ENCODE data around the gene NEK11.
"Not testable (repeated sequence)": the region's sequence is repeated elsewhere in the genome, so short reads cannot be mapped to it uniquely, and the experiment has no call there.

The NEK11 gene

GRCh38 chr3:131026321-131027151 is at the start of gene NEK11, which contains the start of gene ASTE1:
Gene NEK11, plus strand, starts transcription at chr3:131026877. Its CDS starts 2,832 bp downstream, at chr3:131029709.
Gene ASTE1, minus strand, starts transcription at chr3:131026825. Its CDS starts 1,519 bp downstream, at chr3:131025306.
- peak; percentile 90 for DNase-seq

DNA sequence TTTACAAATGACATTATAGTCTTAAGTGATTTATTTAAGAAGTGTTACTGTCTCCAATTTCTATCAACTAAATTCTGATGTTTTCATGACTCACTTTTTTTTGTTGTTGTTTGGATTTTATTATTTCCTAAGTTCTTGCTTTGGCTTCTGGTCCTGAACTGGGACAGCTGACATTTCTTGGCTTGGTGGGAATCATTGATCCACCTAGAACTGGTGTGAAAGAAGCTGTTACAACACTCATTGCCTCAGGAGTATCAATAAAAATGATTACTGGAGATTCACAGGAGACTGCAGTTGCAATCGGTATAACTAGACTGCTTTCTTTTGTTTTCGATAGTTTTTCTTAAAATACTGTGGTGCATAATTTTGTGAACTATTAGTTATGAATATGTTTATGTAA is 47.6 kb upstream of the NEK11 start:
- DNase-seq, result no peak

GRCh38 chr3:130981469-130981868 is 45.2 kb upstream of the NEK11 start:
- no peak for DNase-seq

DNA sequence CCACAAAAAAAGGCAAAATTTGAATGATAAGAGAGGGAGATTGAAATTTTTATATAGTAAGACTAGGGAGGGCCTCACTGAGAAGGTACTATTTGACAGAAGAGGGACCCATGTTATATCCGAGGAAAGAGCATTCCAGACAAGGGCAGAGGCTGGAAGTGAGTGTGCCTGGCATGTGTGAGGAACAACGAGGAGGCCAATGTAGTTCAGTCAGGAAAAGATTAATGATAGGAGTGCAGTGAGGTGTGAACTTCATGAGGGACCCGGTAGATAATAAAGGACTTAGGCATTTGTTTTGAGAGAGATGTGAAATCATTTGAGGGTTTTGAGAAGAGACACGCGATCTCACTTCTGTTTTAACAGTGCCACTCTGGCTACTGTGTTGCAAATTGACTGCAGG is 36.4 kb upstream of the NEK11 start:
- no peak for DNase-seq

- no peak for DNase-seq
Observed at GRCh38 chr3:130991126-130991525, 35.6 kb upstream of the NEK11 start.

DNA sequence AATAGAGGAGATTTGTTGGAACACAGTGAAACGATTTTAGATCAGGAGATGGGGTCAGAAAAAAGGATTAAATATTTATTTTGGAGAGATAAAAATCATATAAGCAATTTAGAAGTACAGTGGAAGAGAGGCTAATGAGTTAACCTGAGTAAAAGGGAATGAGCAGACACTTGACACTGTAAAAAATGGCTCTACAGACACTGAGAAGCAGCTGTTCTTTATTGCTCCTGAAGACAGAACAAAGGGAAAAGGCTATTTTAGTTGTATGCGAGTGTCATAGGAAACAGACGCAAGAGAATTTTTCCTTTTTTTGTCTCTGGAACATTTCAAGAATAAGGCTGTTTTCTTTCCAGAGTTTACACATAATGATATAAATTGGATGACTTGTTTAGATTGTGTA is 34.3 kb upstream of the NEK11 start:
- no peak for DNase-seq

- DNase-seq, result no peak
Observed at GRCh38 chr3:130997289-130997688, 29.4 kb upstream of the NEK11 start.

DNA sequence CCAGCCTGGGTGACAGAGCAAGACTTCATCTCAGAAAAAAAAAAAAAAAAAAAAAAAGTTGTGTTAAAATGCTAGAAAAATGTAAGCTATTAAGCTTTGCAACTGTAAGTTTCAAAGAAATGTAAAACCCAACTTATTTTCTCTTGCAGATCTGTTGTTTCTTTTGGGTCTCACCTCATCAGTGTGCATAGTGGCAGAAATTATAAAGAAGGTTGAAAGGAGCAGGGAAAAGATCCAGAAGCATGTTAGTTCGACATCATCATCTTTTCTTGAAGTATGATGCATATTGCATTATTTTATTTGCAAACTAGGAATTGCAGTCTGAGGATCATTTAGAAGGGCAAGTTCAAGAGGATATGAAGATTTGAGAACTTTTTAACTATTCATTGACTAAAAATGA is 25.6 kb upstream of the NEK11 start:
- DNase-seq, result no peak

DNA sequence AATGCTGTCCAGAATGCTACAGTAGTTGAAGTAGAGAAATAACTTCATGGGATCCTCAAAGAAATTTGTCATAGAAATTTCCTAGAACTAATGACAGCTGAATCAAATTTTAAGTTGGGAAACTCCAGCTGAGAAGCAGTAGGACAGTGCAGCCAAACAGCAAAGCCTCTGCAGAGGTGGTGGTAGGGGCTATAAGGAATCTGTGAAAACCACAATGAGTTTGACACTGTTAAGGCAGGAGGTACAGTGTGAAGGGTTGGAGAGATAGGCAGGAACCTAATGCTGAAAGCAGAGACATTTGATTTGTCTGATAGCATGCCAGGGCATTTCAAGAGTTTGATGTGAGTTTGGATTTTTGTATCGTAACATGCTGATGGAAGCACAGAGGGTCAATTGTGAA is 22.1 kb upstream of the NEK11 start:
- no peak for DNase-seq

DNA sequence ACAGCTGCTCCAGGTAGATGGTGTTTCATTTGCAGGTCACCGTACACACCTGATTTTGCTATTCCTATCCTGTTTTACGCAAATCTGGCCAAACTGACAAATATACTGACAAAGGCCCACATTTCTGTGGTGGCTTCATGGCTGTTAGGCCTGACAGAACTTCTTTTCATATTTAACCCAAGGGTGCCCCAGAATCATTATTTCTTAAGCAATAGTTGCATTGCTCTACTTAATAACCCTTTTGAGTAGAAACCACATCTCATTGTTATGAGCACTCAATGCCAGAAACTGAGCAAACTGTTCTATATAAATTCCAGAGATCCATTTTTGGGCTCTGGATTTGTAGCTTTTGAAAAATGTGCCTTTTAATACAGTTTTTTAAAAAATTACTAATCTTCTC is 19.4 kb upstream of the NEK11 start:
- DNase-seq, result no peak

- DNase-seq, result no peak
Observed at GRCh38 chr3:131007782-131008181, 18.9 kb upstream of the NEK11 start.

DNA sequence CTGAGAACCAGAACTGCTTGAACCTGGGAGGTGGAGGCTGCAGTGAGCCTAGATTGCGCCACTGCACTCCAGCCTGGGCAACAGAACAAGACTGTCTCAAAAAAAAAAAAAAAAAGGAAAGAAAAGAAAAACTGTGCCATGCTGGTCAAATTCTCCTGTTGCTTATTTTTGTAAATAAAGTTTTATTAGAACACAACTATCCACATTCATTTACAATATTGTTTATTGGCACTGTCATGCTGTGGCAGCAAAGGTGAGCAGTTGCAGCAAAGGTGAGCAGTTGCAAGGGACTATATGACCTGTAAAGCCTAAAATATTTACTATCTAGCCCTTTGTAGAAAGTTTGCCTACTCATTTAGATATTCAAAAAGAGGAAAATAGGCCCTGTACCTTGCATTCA is 18.4 kb upstream of the NEK11 start:
- DNase-seq, result no peak

GRCh38 chr3:131009698-131010097 is 17.0 kb upstream of the NEK11 start:
- no peak for DNase-seq

DNA sequence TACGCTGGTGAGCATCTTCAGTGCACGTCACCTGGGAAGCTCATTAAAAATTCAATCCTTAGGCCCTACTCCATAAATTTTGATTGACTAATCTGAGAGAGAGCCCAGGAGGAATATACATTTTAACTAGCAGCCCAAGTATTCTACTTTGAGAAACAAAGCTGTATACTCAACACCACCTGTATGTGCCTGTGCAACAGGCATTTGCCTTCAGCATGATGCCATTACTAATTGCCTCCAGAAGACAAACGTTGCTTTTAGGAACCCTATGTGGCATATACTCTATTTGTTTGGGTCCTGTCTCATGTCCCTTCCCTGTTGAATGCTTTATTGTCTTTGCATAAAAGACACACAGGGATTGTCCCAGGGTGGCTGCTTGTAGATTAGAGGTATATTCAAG is 7.7 kb upstream of the NEK11 start:
- DNase-seq, result no peak

DNA sequence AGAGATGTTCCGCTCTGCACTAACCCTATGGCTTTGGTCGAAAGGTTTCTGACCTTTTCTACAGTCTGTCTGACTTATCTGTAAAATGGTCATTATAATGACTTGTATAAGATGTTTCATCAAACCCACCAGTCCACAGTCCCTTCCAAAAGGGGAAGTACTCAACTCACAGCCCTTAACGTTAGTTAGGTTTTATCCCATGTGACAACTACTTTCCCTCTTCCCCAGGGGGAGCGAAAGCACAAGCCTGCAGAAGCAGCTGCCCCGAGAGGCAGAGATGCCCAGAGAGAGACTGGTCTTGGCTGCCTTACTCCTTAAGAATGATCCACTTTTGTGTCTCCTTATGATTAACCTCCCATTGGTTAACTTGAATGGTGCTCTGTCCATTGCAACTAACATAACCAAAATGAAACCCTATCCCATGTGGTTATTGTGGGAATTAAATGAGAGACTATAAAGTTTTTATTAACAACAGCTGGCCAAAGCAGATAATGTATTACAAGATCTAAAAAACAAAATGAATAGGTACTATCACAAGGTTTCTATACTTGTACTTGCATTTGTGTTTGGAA is 6.5 kb upstream of the NEK11 start:
- no peak for DNase-seq

DNA sequence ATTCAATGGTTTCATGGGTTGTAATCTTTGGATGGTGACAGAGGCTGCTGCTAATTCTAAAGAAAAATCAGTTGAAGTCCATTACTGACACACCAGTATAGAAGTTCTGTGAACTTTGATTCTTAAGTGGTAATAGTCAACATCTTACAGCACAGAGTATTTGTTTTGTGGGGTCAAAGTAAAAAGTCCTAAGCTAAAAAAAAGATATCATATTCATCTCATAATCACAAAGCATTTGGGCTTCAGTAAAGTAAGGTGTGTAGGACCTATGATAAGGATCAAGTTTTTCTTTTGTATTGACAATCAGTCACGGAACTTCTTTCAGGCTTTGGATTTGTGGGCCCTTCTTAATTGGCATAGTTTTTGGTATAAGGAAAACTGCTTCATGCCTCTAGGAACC is 1.1 kb upstream of the NEK11 start:
- DNase-seq, result no peak

DNA sequence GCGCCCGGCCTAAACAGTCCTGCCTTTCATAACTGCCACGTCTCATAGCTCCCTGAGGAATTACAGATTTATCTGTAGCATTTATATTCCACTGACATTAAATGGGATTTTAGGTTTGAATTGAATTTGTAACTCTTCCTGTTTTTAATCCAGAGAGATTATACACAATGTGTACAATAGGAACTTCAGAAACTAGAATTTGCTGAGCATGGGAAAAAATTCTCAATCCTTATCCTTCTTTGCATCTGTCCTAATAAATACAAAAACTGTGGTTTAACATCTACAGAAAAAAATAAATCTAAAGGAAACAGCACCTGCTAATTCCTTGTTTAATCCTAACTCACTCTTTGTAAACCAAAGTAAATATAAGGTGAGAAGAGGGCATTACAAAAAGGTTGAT is 2.2 kb downstream of the NEK11 start:
- no peak for DNase-seq

- DNase-seq, result no peak
Observed at GRCh38 chr3:131031660-131032059, 5.0 kb downstream of the NEK11 start.

GRCh38 chr3:131033480-131034080 is 6.9 kb downstream of the NEK11 start:
- DNase-seq, result no peak

DNA sequence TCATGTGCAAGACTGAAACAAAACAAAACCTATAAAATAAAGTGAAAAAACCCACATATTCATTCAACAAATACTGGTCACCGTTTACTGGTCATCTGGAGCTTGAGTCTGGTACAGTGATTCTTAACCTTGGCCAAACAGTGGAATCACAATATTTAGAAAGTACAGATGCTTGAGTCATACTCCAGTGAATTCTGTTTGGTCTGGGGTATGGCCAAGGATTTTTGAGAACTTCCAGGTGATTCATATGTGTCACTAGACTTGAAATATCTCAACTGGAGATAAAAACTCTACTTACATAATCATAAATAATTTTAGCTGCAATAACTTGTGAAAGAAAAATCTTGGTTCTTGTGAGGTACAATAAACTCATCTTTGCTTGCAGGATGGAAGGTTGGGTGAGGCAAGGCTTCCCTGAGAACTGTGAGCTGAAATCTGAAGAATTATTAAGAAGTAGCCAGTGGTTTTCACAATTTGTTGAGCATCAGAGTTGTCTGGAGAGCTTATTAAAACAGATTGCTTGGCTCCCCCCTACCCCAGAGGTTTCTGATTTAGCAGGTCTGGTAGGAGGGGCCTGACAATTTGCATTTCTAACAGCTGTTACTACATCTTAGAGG is 9.6 kb downstream of the NEK11 start:
- DNase-seq, result no peak

DNA sequence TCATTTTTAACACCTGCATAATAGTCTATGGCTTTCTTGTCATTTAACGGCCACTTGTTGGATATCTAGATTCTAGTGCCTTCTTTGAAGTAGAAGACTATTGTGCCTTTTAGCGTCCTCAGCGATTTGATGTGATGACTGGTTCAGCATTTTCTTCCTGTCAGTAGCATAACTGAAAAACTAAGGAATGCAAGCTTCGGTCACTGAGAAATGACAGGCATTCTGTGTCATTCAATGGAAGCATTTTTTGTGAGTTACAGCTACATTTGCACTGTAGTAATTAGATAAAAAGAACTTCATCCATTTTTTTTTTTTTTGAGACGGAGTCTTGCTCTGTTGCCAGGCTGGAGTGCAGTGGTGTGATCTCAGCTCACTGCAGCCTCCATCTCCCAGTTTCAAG is 10.3 kb downstream of the NEK11 start:
- no peak for DNase-seq

DNA sequence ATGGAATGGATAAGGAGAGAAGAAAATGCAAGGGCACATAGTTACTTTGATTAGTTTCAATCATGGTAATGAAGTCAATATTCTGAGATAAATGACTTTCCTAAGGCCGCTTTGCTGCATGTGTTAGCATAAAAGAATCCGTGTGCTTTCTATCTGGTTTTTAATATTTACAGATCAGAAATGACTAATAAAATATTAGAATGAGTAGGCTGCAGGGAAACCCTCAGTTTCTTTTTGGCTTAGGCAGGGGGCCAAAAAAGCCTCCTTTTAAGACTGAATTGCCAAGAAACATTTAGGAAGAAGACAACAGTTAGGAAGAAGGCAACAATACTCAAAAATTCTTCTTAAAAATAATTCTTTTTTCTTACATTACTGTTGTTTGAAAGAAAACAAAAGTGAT is 11.6 kb downstream of the NEK11 start:
- DNase-seq, result no peak

- DNase-seq, result not testable (repeated sequence)
Observed at GRCh38 chr3:131042271-131042985, 15.8 kb downstream of the NEK11 start.
